Progenitor cell of endocrine pancreas (in vitro differentiated cells): Measurements from ENCODE around the gene ARL6IP1. TPM values are rescaled to one million over a fixed set of nuclear protein-coding genes. Genes with fewer than 3 reads are reported as not detected.

ENCODE experiments used
- DNase-seq: peaks from one replicate; pipeline ENCODE4 v3.0.0; 2021; ENCODE audit warnings: low spot score; ENCODE audit not compliant: unreplicated experiment
- H3K27ac Mint-ChIP-seq: 2 replicates; pipeline ENCODE4 v1.8.0; 2021; ENCODE audit warnings: mild to moderate bottlenecking, moderate library complexity, mixed read lengths
- H3K27me3 Mint-ChIP-seq: 2 replicates; pipeline ENCODE4 v1.8.0; 2021; ENCODE audit warnings: mixed read lengths
- H3K36me3 Mint-ChIP-seq: 2 replicates; pipeline ENCODE4 v1.8.0; 2022; ENCODE audit warnings: mixed read lengths; ENCODE audit not compliant: insufficient read depth
- H3K4me1 Mint-ChIP-seq: 2 replicates; pipeline ENCODE4 v1.8.0; 2021; ENCODE audit warnings: low read depth, mixed read lengths
- H3K4me3 Mint-ChIP-seq: 2 replicates; pipeline ENCODE4 v1.8.0; 2021; ENCODE audit warnings: low read depth, mild to moderate bottlenecking, moderate library complexity, mixed read lengths
- H3K9me3 Mint-ChIP-seq: 2 replicates; pipeline ENCODE4 v1.8.0; 2021; ENCODE audit warnings: low read depth, mixed read lengths
- CTCF ChIP-seq: fragments of 200-600 bp; sonication (generic); IDR thresholded peaks from one replicate; pipeline ENCODE4 v1.5.0; 2021; ENCODE audit warnings: antibody characterized with exemption, mild to moderate bottlenecking; ENCODE audit not compliant: unreplicated experiment
- total RNA-seq: library from RNA; stranded (reverse); gene quantifications from 2 replicates; pipeline ENCODE4 v1.2.1, GENCODE V29; 2021

The ARL6IP1 gene
- total RNA-seq, 1 donor from 2014 or later: 179 TPM

GRCh38 chr16:18829251-18829650 lies 27.9 kb upstream of the ARL6IP1 start:
- Mint-ChIP-seq H3K27me3 (no peaks in the 10 kb centered on the region), H3K4me3 (no peak overlapping the region), H3K9me3 (no peaks in the 10 kb centered on the region), H3K4me1 (no peaks in the 10 kb centered on the region), H3K36me3 (peaks cover 26% of the 10 kb centered on the region), H3K27ac (no peak overlapping the region)
- TF ChIP-seq CTCF: no peak
- no peak for DNase-seq

GRCh38 chr16:18827890-18828289 lies 26.5 kb upstream of the ARL6IP1 start:
- Mint-ChIP-seq H3K27me3 (no peaks in the 10 kb centered on the region), H3K9me3 (no peaks in the 10 kb centered on the region), H3K36me3 (peaks cover 19% of the 10 kb centered on the region)

GRCh38 chr16:18816286-18816685 lies 14.9 kb upstream of the ARL6IP1 start:
- Mint-ChIP-seq H3K4me3 (no peak overlapping the region), H3K27me3 (no peaks in the 10 kb centered on the region), H3K4me1 (no peaks in the 10 kb centered on the region), H3K36me3 (peaks cover 27% of the 10 kb centered on the region), H3K27ac (no peak overlapping the region), H3K9me3 (no peaks in the 10 kb centered on the region)
- TF ChIP-seq CTCF: no peak
- DNase-seq: no peak

More at GRCh38 chr16:18827890-18828289, 26.5 kb upstream of the ARL6IP1 start:
- TF ChIP-seq CTCF: no peak
- H3K4me1 Mint-ChIP-seq: no peaks in the 10 kb centered on the region
- no peak overlapping the region for H3K27ac Mint-ChIP-seq
- DNase-seq: no peak
- no peak overlapping the region for H3K4me3 Mint-ChIP-seq

GRCh38 chr16:18811925-18812324 lies 10.6 kb upstream of the ARL6IP1 start:
- no peaks in the 10 kb centered on the region for H3K4me1 Mint-ChIP-seq
- H3K4me3 Mint-ChIP-seq: no peak overlapping the region
- H3K27ac Mint-ChIP-seq: no peak overlapping the region
- no peak for TF ChIP-seq CTCF
- no peaks in the 10 kb centered on the region for H3K9me3 Mint-ChIP-seq
- no peaks in the 10 kb centered on the region for H3K27me3 Mint-ChIP-seq
- H3K36me3 Mint-ChIP-seq: peaks cover 36% of the 10 kb centered on the region
- no peak for DNase-seq

- H3K4me1 Mint-ChIP-seq: no peaks in the 10 kb centered on the region
- no peaks in the 10 kb centered on the region for H3K27me3 Mint-ChIP-seq
- H3K27ac Mint-ChIP-seq: no peak overlapping the region
- H3K9me3 Mint-ChIP-seq: no peaks in the 10 kb centered on the region
- TF ChIP-seq CTCF: no peak
- no peak overlapping the region for H3K4me3 Mint-ChIP-seq
- no peak for DNase-seq
- peaks cover 38% of the 10 kb centered on the region for H3K36me3 Mint-ChIP-seq
Observed at GRCh38 chr16:18809165-18809564, 7.8 kb upstream of the ARL6IP1 start.
